Tibial artery (tissue), 4 donors: ENCODE data around the gene CAMK2B.
A peak's percentile ranks its signal among the peaks of the same experiment; 100 is the strongest.

ENCODE experiments used
- DNase-seq, 2 donors: peaks; one replicate each; pipeline ENCODE4 v3.0.0-alpha.2; 2019
- H3K27ac ChIP-seq, 2 donors: fragments of 200-600 bp; sonication (generic) in 1 of 2; 1 replicate in 1 of 2; 2 replicates in 1 of 2; pipeline ENCODE4 v1.5.1; 2018 to 2019; ENCODE audit warnings: mild to moderate bottlenecking in 1 of 2
- H3K27me3 ChIP-seq, 2 donors: fragments of 200-600 bp; sonication (generic) in 1 of 2; one replicate each; pipeline versions ENCODE4 v1.5.1 to v1.6.0; 2016 to 2019
- H3K36me3 ChIP-seq, 3 donors: fragments of 200-600 bp; sonication (generic) in 2 of 3; one replicate each; pipeline ENCODE4 v1.5.1; 2016 to 2019; ENCODE audit warnings: mild to moderate bottlenecking in 2 of 3
- H3K4me1 ChIP-seq, 4 donors: fragments of 200-600 bp; sonication (generic) in 2 of 4; 1 replicate in 3 of 4; 2 replicates in 1 of 4; pipeline ENCODE4 v1.5.1; 2016 to 2019
- H3K4me3 ChIP-seq, 2 donors: fragments of 200-600 bp; sonication (generic) in 1 of 2; 1 replicate in 1 of 2; 2 replicates in 1 of 2; pipeline ENCODE4 v1.5.1; 2018 to 2019; ENCODE audit warnings: mild to moderate bottlenecking in 2 of 2
- H3K9me3 ChIP-seq, 3 donors: fragments of 200-600 bp; sonication (generic) in 1 of 3; one replicate each; pipeline ENCODE4 v1.5.1; 2016 to 2019
- intact Hi-C: fragments of 100-400 bp; cut with DNase I; formaldehyde crosslinking; loops from one replicate; pipeline ENCODE4 v1.15.0; 2023; ENCODE audit warnings: low total_unique reads
- TF ChIP-seq, protein P1 (sequence below), 2 experiments: fragments of 200-600 bp in 1 of 2; fragments of 450-650 bp in 1 of 2; IDR thresholded peaks; one replicate each; pipeline ENCODE4 v1.5.1; 2017 to 2019; ENCODE audit warnings: antibody characterized with exemption in 2 of 2, mild to moderate bottlenecking in 1 of 2, moderate library complexity in 1 of 2

The CAMK2B gene

DNA sequence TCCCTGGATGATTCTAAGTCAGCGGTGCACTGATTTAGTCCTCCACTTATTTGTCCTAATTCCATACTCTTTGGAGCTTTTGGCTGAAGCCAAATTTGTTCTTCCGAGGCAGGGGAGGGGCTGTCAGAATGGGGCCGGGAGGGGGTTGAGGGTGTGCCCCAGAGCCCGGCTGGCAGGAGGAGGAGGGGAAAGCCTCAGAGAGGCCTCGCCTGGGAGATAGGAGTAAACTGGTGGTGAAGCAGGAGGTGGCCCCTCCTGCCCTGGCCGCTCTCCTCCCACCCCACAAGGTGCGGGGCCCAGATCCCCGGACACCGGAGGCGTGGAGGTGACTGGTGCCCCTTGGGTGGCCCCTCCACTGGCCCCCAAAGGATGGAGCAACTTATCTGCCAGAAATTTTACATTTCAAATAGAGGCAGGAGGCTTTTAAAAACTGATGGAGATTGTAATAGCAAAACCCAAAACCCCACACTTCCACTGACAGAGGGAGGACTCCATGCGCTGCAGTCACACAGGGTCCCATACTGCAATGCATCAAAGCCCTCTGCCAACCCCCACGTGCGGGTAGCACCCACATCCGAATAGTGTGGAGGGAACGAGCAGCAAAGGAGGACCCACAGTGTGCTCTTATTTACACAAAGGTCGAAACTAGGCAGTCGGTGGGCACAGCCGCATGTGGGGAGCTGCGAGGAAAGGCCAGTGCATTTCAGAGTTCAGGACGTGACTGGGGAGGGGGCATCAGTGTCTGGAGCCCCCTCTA is 61.9 kb downstream of the CAMK2B start:
- no peak overlapping the region for H3K27ac ChIP-seq
- TF ChIP-seq, protein P1, sequence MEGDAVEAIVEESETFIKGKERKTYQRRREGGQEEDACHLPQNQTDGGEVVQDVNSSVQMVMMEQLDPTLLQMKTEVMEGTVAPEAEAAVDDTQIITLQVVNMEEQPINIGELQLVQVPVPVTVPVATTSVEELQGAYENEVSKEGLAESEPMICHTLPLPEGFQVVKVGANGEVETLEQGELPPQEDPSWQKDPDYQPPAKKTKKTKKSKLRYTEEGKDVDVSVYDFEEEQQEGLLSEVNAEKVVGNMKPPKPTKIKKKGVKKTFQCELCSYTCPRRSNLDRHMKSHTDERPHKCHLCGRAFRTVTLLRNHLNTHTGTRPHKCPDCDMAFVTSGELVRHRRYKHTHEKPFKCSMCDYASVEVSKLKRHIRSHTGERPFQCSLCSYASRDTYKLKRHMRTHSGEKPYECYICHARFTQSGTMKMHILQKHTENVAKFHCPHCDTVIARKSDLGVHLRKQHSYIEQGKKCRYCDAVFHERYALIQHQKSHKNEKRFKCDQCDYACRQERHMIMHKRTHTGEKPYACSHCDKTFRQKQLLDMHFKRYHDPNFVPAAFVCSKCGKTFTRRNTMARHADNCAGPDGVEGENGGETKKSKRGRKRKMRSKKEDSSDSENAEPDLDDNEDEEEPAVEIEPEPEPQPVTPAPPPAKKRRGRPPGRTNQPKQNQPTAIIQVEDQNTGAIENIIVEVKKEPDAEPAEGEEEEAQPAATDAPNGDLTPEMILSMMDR (IDR thresholded peaks at IDR 0.05): no peak
- no peak overlapping the region for H3K4me3 ChIP-seq
- peaks cover 6 to 21% (median 20%) of the 10 kb centered on the region in 4 donors for H3K4me1 ChIP-seq
- H3K36me3 ChIP-seq: no peaks in the 10 kb centered on the region
- no peaks in the 10 kb centered on the region for H3K9me3 ChIP-seq
- intact Hi-C loops: no loop called here
- no peak for DNase-seq
- peaks cover 0 to 19% of the 10 kb centered on the region in 2 donors for H3K27me3 ChIP-seq

DNA sequence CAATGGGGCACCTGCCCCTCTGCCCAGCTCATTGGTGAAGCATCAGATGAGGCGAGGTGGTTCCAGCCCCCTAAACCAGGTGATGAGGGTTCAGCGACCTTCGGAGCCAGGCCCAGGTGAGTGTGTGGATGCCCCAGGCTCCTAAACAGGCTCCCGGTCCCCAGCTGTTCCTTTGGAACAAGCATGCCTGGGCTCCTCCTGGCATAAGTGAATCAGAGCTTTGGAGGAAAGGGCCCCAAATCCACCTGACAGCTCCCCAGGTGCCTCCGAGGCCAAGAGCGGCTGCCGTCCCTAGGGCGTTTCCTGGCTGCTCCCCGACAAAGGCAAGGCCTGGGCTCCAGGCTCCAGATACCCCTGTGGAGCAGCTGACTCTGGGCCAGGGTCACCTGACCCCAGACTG is 63.4 kb downstream of the CAMK2B start:
- no peak overlapping the region for H3K4me3 ChIP-seq
- no peaks in the 10 kb centered on the region for H3K9me3 ChIP-seq
- no peak for DNase-seq
- no peak overlapping the region for H3K27ac ChIP-seq
- H3K4me1 ChIP-seq: peaks cover 17 to 36% (median 35%) of the 10 kb centered on the region in 4 donors
- no peaks in the 10 kb centered on the region for H3K36me3 ChIP-seq
- TF ChIP-seq, protein P1 (IDR thresholded peaks at IDR 0.05): no peak
- H3K27me3 ChIP-seq: peaks cover 0 to 19% of the 10 kb centered on the region in 2 donors
- intact Hi-C loops: no loop called here

DNA sequence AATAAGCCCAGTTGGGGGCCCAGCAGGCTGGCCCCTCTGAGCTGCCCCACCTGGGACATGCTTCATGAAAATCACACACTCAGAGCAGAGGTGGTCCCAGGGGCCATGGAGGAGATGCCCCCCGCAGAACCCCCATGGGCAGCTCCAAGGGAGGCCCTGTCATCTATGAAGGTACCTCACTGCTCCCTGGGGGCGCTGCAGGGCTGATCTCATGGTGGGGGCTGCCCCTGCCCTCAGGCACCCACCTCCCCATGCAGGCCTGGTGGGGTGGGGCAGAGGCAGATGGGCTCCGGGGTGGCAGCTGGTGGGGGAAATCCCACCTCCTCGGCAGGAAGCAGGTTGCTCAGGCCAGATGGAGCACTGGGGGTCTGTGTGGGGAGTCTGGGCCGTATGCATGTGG is 64.2 kb downstream of the CAMK2B start:
- TF ChIP-seq, protein P1 (IDR thresholded peaks at IDR 0.05): no peak
- H3K27ac ChIP-seq: no peak overlapping the region
- peaks cover 0 to 19% of the 10 kb centered on the region in 2 donors for H3K27me3 ChIP-seq
- intact Hi-C loops: no loop called here
- no peaks in the 10 kb centered on the region for H3K9me3 ChIP-seq
- H3K4me1 ChIP-seq: peaks cover 17 to 42% (median 36%) of the 10 kb centered on the region in 4 donors
- no peaks in the 10 kb centered on the region for H3K36me3 ChIP-seq
- H3K4me3 ChIP-seq: no peak overlapping the region
- DNase-seq: no peak

DNA sequence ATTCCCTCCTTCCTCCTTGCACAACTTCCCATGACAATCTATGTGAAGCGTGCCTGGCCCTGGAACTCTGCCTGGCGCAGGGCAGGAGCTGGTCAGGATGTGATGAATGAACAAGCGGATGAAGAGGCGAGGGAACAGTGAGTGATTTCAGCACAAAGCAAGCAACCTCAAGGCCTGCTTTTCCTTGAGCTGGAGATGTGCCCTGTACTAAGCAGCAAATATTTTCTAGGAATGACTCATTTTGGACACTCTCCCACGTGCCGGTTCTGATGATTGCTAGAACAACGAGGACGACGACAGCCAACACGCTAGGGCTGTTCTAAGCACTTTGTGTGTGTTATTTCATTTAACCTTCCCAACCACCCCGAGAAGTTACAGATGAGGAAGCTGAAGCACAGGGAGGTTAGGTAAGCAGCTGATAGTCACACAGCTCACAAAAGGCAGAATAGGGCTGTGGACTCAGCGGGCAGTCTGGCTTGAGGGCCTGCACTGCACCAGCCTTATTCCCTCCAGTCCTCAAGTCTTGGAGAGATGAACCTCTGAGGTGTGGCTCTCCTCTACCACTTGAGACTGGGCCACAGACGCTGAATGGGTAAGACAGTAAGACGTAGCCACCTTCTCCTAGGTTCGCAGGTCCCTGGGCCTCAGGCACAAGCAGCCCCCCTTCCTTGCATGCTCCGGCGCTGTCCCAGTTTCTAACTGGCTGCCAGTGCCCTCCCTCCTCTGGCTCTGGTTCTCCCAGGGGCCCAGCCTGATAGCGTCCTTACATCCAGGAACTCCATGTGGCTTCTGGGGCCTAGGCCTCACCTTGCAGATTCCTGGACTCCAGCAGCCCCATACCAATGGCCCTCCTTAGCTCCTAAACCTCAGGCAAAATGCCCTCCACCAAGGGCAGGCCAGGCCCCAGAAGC is 65.6 kb downstream of the CAMK2B start:
- H3K27me3 ChIP-seq: peaks cover 0 to 18% of the 10 kb centered on the region in 2 donors
- H3K36me3 ChIP-seq: no peaks in the 10 kb centered on the region
- H3K4me1 ChIP-seq: peaks cover 17 to 42% (median 36%) of the 10 kb centered on the region in 4 donors
- H3K27ac ChIP-seq: peak overlapping the region; percentile 75 to 83
- H3K4me3 ChIP-seq: no peak overlapping the region
- intact Hi-C loops: no loop called here
- H3K9me3 ChIP-seq: no peaks in the 10 kb centered on the region
- peak; percentile 82 to 88 for DNase-seq
- TF ChIP-seq, protein P1 (IDR thresholded peaks at IDR 0.05): no peak

DNA sequence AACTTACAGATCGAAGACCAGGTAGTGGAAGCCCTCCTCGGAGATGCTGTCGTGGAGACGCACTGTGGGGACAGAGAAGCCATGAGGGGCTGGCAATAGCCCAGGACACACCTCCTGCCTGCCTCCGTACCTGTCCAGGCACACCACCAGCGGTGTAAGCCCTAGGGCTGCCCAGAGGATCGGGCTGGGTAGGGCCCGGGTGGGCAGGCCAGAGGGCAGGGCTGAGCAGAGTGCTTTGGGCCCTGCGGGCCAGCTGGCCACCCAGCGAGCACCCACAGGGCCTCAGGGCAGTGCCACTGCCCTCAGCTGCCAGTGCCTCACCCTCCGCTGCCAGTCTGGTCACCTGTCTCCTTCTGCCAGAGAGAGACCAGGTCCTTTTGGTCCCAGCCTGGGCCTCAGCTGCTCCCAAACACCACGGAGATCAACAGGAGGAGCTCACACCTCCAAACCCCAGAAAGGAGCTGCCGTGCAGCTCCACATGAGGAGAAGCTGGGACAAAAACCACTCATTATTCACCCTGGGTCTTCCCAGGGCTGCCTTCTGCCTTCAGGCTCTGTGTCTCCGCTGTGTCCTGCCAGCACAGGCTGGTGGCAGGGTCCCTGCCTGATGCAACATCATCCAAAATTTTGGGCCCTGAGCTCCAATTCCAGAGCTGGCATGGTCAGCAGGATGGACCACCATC is 66.4 kb downstream of the CAMK2B start:
- H3K9me3 ChIP-seq: no peaks in the 10 kb centered on the region
- no peak overlapping the region for H3K4me3 ChIP-seq
- peaks cover 0 to 10% of the 10 kb centered on the region in 2 donors for H3K27me3 ChIP-seq
- H3K27ac ChIP-seq: peak overlapping the region; percentile 75 to 83
- DNase-seq: no peak
- intact Hi-C loops: no loop called here
- no peaks in the 10 kb centered on the region for H3K36me3 ChIP-seq
- TF ChIP-seq, protein P1 (IDR thresholded peaks at IDR 0.05): no peak
- H3K4me1 ChIP-seq: peaks cover 17 to 42% (median 36%) of the 10 kb centered on the region in 4 donors
